NCI-H446 treated with DMSO at 0.1 percent for 48 hours (cell line): Measurements from ENCODE around the gene CYSTM1.

Experiments used
- DNase-seq: peaks from one replicate; lab custom pipeline; 2025; lab: John Stamatoyannopoulos, UW

The CYSTM1 gene

GRCh38 chr5:140238756-140239155, 63.8 kb downstream of the CYSTM1 start:
- no peak for DNase-seq

GRCh38 chr5:140239461-140239860, 64.5 kb downstream of the CYSTM1 start:
- no peak for DNase-seq

GRCh38 chr5:140239939-140240700, 65.1 kb downstream of the CYSTM1 start:
- DNase-seq: no peak

GRCh38 chr5:140240987-140241706, 66.2 kb downstream of the CYSTM1 start:
- DNase-seq: peak; percentile 48

- no peak for DNase-seq
Observed at GRCh38 chr5:140242099-140242498, 67.1 kb downstream of the CYSTM1 start.

GRCh38 chr5:140242890-140243585, 68.0 kb downstream of the CYSTM1 start:
- DNase-seq: no peak

- DNase-seq: no peak
Observed at GRCh38 chr5:140243706-140244250, 68.8 kb downstream of the CYSTM1 start.

GRCh38 chr5:140244525-140245025, 69.6 kb downstream of the CYSTM1 start:
- DNase-seq: peak; percentile 45

GRCh38 chr5:140245341-140245740, 70.4 kb downstream of the CYSTM1 start:
- DNase-seq: no peak

- no peak for DNase-seq
Observed at GRCh38 chr5:140245926-140246325, 70.9 kb downstream of the CYSTM1 start.

- DNase-seq: no peak
Observed at GRCh38 chr5:140246378-140247122, 71.6 kb downstream of the CYSTM1 start.

- no peak for DNase-seq
Observed at GRCh38 chr5:140248414-140248813, 73.4 kb downstream of the CYSTM1 start.

- DNase-seq: no peak
Observed at GRCh38 chr5:140249536-140249935, 74.5 kb downstream of the CYSTM1 start.

- no peak for DNase-seq
Observed at GRCh38 chr5:140250386-140250785, 75.4 kb downstream of the CYSTM1 start.

GRCh38 chr5:140251527-140251973, 76.6 kb downstream of the CYSTM1 start:
- no peak for DNase-seq

- no peak for DNase-seq
Observed at GRCh38 chr5:140252470-140253126, 77.6 kb downstream of the CYSTM1 start.

- no peak for DNase-seq
Observed at GRCh38 chr5:140253985-140254384, 79.0 kb downstream of the CYSTM1 start.

- no peak for DNase-seq
Observed at GRCh38 chr5:140255460-140256157, 80.6 kb downstream of the CYSTM1 start.

- no peak for DNase-seq
Observed at GRCh38 chr5:140256726-140257125, 81.7 kb downstream of the CYSTM1 start.

GRCh38 chr5:140258016-140258415, 83.0 kb downstream of the CYSTM1 start:
- no peak for DNase-seq
